ENCODE measurements around the gene GRIN3B. TPM values are rescaled to one million over a fixed set of nuclear protein-coding genes. Genes with fewer than 3 reads are reported as not detected.

The GRIN3B gene
- total and polyA plus RNA-seq, 9 of the 15 experiments (the other 6 are each of a cell fraction or from before 2014, with no cell fraction given) = 0.06 to 0.95 (median 0.19) TPM; not detected in 6

DNA sequence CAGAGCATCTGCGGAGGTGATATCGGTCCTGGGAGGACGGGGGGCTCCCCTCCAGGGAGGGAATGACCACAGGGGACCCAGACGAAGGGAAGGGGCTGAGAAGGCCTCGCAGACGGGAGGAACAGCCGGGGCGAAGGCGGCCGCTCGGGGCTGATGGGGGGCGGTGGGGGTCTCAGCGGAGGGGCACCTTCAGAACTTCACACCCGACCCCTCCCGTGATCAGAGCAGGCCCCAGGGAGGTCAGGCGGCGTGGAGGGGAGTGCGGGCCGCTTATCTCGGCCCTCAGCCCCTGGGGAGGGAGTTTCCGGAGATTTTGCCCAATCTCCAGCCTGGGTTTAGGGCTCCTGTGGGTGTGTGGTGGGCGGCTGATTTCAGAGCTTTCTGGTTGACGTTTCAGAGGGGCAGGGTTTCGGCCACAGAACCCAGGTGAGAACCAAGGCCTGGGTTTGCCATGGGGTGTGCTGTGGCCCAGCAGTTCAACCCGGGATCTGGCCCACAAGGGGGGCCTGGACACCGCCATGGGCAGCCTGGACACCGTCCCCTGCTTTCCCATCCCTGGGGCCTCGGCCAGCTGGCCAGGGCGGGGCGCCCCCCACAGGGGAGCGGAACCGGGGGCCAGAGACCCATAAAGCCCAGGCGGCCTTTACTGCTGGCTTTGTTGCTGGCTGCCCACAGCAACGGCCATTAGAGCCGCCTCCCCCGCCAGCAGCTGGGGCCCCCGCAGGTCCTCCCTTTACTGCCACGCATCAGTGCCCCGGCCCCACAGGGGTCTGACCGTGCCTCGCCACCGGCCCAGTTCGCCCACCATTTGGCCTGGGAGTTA lies 45.3 kb upstream of the GRIN3B start (continued):
- TF ChIP-seq, protein P1, sequence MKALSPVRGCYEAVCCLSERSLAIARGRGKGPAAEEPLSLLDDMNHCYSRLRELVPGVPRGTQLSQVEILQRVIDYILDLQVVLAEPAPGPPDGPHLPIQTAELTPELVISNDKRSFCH (CRISPR knock-in tag; IDR thresholded peaks at IDR 0.05) = no peak
- TF ChIP-seq, protein P1 (tag; IDR thresholded peaks at IDR 0.05) = peak; percentile 66; the same call in 1 of the 2 replicates
- peak; percentile 94; the same call in 1 of the 2 replicates for TF ChIP-seq ZKSCAN8 (CRISPR knock-in tag; IDR thresholded peaks at IDR 0.05)
- TF ChIP-seq SRSF9 (IDR thresholded peaks at IDR 0.05; ENCODE audit: borderline replicate concordance, low read depth, low read length) = no peak
- no peak for TF ChIP-seq POLR2H (tag; IDR thresholded peaks at IDR 0.05; ENCODE audit: low read depth)
- 0 out of 2 replicates have a peak, but pooled peaks have one; percentile 35 for TF ChIP-seq POLR2A (conservative IDR thresholded peaks at IDR 0.05)
- peak; percentile 40 for TF ChIP-seq KDM5B (IDR thresholded peaks at IDR 0.05; ENCODE audit: insufficient replicate concordance, low read depth, low read length)
- TF ChIP-seq BCLAF1 (IDR thresholded peaks at IDR 0.05; ENCODE audit: borderline replicate concordance in 1 of 2, control insufficient read depth in 1 of 2, low read depth in 2 of 2, low read length in 1 of 2) = no peak
- TF ChIP-seq PHB (CRISPR knock-in tag; IDR thresholded peaks at IDR 0.05) = no peak
- TF ChIP-seq JUNB (CRISPR knock-in tag; conservative IDR thresholded peaks at IDR 0.05) = no peak
- no peak for TF ChIP-seq CHD1 (IDR thresholded peaks at IDR 0.05; ENCODE audit: low read length)
- peak; percentile 45; the same call in 1 of the 2 replicates for TF ChIP-seq TAL1 (IDR thresholded peaks at IDR 0.05)
- TF ChIP-seq, protein P2, sequence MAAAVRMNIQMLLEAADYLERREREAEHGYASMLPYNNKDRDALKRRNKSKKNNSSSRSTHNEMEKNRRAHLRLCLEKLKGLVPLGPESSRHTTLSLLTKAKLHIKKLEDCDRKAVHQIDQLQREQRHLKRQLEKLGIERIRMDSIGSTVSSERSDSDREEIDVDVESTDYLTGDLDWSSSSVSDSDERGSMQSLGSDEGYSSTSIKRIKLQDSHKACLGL (CRISPR knock-in tag; IDR thresholded peaks at IDR 0.05; ENCODE audit: borderline replicate concordance, poor library complexity, severe bottlenecking) = no peak
- no peak for TF ChIP-seq FOXP4 (CRISPR knock-in tag; IDR thresholded peaks at IDR 0.05; ENCODE audit: borderline replicate concordance)
- no peak for TF ChIP-seq ZC3H8 (IDR thresholded peaks at IDR 0.05)
- TF ChIP-seq NCOR1 (IDR thresholded peaks at IDR 0.05) = peak; percentile 75
- no peak for TF ChIP-seq NELFE (IDR thresholded peaks at IDR 0.05; ENCODE audit: insufficient read depth, insufficient read length)
- no peak for TF ChIP-seq ZNF507 (tag; conservative IDR thresholded peaks at IDR 0.05)
- TF ChIP-seq ZNF277 (CRISPR knock-in tag; IDR thresholded peaks at IDR 0.05; ENCODE audit: borderline replicate concordance) = no peak
- TF ChIP-seq ARHGAP35 (IDR thresholded peaks at IDR 0.05; ENCODE audit: partially characterized antibody) = no peak
- TF ChIP-seq PURB (CRISPR knock-in tag; IDR thresholded peaks at IDR 0.05; ENCODE audit: low read depth) = no peak

All from K562 (cell line).